ENCODE measurements around the gene PLCG2.

Gene PLCG2

GRCh38 chr16:81807767-81808358 is 28.8 kb downstream of the PLCG2 start:
- TF ChIP-seq, protein P1, sequence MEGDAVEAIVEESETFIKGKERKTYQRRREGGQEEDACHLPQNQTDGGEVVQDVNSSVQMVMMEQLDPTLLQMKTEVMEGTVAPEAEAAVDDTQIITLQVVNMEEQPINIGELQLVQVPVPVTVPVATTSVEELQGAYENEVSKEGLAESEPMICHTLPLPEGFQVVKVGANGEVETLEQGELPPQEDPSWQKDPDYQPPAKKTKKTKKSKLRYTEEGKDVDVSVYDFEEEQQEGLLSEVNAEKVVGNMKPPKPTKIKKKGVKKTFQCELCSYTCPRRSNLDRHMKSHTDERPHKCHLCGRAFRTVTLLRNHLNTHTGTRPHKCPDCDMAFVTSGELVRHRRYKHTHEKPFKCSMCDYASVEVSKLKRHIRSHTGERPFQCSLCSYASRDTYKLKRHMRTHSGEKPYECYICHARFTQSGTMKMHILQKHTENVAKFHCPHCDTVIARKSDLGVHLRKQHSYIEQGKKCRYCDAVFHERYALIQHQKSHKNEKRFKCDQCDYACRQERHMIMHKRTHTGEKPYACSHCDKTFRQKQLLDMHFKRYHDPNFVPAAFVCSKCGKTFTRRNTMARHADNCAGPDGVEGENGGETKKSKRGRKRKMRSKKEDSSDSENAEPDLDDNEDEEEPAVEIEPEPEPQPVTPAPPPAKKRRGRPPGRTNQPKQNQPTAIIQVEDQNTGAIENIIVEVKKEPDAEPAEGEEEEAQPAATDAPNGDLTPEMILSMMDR (IDR thresholded peaks at IDR 0.05), result no peak

GRCh38 chr16:81808933-81809480 is 29.9 kb downstream of the PLCG2 start:
- Histone ChIP-seq H3K27me3 (no peaks in the 10 kb centered on the region), H3K9me3 (no peaks in the 10 kb centered on the region), H3K27ac (peak overlapping the region; percentile 62), H3K36me3 (peaks cover 6% of the 10 kb centered on the region), H3K4me3 (ENCODE audit: low read depth in 1 of 2, low read length in 1 of 2) (no peak overlapping the region), H3K4me1 (ENCODE audit: control insufficient read depth in 1 of 2, insufficient read depth in 1 of 2, low read depth in 1 of 2, low read length in 1 of 2) (peaks cover 55 to 61% of the 10 kb centered on the region in 2 experiments)
- TF ChIP-seq, protein P1 (IDR thresholded peaks at IDR 0.05), result no peak

More at GRCh38 chr16:81807767-81808358, 28.8 kb downstream of the PLCG2 start:
- H3K36me3 ChIP-seq, result peaks cover 6% of the 10 kb centered on the region
- H3K4me3 ChIP-seq (ENCODE audit: low read depth in 1 of 2, low read length in 1 of 2), result no peak overlapping the region
- no peaks in the 10 kb centered on the region for H3K27me3 ChIP-seq
- peaks cover 54 to 61% of the 10 kb centered on the region in 2 experiments for H3K4me1 ChIP-seq (ENCODE audit: control insufficient read depth in 1 of 2, insufficient read depth in 1 of 2, low read depth in 1 of 2, low read length in 1 of 2)
- H3K9me3 ChIP-seq, result no peaks in the 10 kb centered on the region
- H3K27ac ChIP-seq, result peak overlapping the region; percentile 37

GRCh38 chr16:81809567-81809966 is 30.5 kb downstream of the PLCG2 start:
- H3K27ac ChIP-seq, result peak overlapping the region; percentile 62
- peaks cover 6% of the 10 kb centered on the region for H3K36me3 ChIP-seq
- peaks cover 55 to 61% of the 10 kb centered on the region in 2 experiments for H3K4me1 ChIP-seq (ENCODE audit: control insufficient read depth in 1 of 2, insufficient read depth in 1 of 2, low read depth in 1 of 2, low read length in 1 of 2)
- TF ChIP-seq, protein P1 (IDR thresholded peaks at IDR 0.05), result no peak
- H3K4me3 ChIP-seq (ENCODE audit: low read depth in 1 of 2, low read length in 1 of 2), result no peak overlapping the region
- H3K27me3 ChIP-seq, result no peaks in the 10 kb centered on the region
- no peaks in the 10 kb centered on the region for H3K9me3 ChIP-seq

- no peaks in the 10 kb centered on the region for H3K9me3 ChIP-seq
Observed at GRCh38 chr16:81810361-81810760, 31.3 kb downstream of the PLCG2 start.

GRCh38 chr16:81810894-81811538 is 31.9 kb downstream of the PLCG2 start:
- Histone ChIP-seq H3K27ac (peak overlapping the region; percentile 62), H3K36me3 (peaks cover 6% of the 10 kb centered on the region), H3K4me1 (ENCODE audit: control insufficient read depth in 1 of 2, insufficient read depth in 1 of 2, low read depth in 1 of 2, low read length in 1 of 2) (peaks cover 59% of the 10 kb centered on the region in 2 experiments), H3K27me3 (no peaks in the 10 kb centered on the region), H3K9me3 (no peaks in the 10 kb centered on the region), H3K4me3 (ENCODE audit: low read depth in 1 of 2, low read length in 1 of 2) (no peak overlapping the region)
- TF ChIP-seq, protein P1 (IDR thresholded peaks at IDR 0.05), result no peak

More at GRCh38 chr16:81810361-81810760, 31.3 kb downstream of the PLCG2 start:
- H3K27me3 ChIP-seq, result no peaks in the 10 kb centered on the region
- peak overlapping the region; percentile 62 for H3K27ac ChIP-seq
- no peak overlapping the region for H3K4me3 ChIP-seq (ENCODE audit: low read depth in 1 of 2, low read length in 1 of 2)
- TF ChIP-seq, protein P1 (IDR thresholded peaks at IDR 0.05), result no peak
- peaks cover 6% of the 10 kb centered on the region for H3K36me3 ChIP-seq
- peaks cover 56 to 61% of the 10 kb centered on the region in 2 experiments for H3K4me1 ChIP-seq (ENCODE audit: control insufficient read depth in 1 of 2, insufficient read depth in 1 of 2, low read depth in 1 of 2, low read length in 1 of 2)

All from neutrophil (primary cell).